GM12878 (cell line): ENCODE results near the gene TRAF3. TPM values are rescaled to one million over a fixed set of nuclear protein-coding genes. Genes with fewer than 3 reads are reported as not detected.

Source experiments
- ATAC-seq: fragments of 200-7000 bp; cut with Tn5 transposase; 3 replicates; pipeline ENCODE4 v1.9.1; 2020; ENCODE audit warnings: mild to moderate bottlenecking, moderate library complexity
- BruUV-seq: library from RNA; stranded (reverse); fragments of 400-500 nt; replicated peaks from 2 replicates; lab custom pipeline; 2021; lab: Mats Ljungman, UMichigan
- CTCF ChIA-PET: fragments of 300-600 bp; sonication (Branson Sonifier 250); formaldehyde crosslinking; extraction: SDS; loops from one replicate; lab custom pipeline; 2021; ENCODE audit warnings: inconsistent platforms; lab: Yijun Ruan, JAX
- POLR2A ChIA-PET: fragments of 350-600 bp; formaldehyde crosslinking; extraction: SDS; loops from one replicate; lab custom pipeline; 2021; ENCODE audit warnings: inconsistent platforms; lab: Charles Lee
- RAD21 ChIA-PET: fragments of 300-600 bp; sonication (Branson Sonifier 250); formaldehyde crosslinking; loops from one replicate; lab custom pipeline; 2023; ENCODE audit warnings: antibody characterized with exemption; ENCODE audit not compliant: unreplicated experiment; lab: Charles Lee
- SMC1A ChIA-PET: fragments of 300-600 bp; sonication (Branson Sonifier 250); formaldehyde crosslinking; loops from one replicate; lab custom pipeline; 2023; ENCODE audit not compliant: unreplicated experiment, uncharacterized antibody; lab: Charles Lee
- DNase-seq: peaks from one replicate; pipeline ENCODE4 v3.0.0-alpha.2; 2011; ENCODE audit warnings: low read depth, low spot score
- FAIRE-seq: peaks from 3 replicates; lab custom pipeline; 2011; peaks lifted over from hg19 to GRCh38; lab: Jason Lieb, UNC
- H2AFZ ChIP-seq: 2 replicates; pipeline ENCODE4 v1.6.0; 2011; ENCODE audit warnings: low read depth, low read length, control low read depth; ENCODE audit not compliant: control insufficient read depth
- H3K27ac ChIP-seq: 2 replicates; pipeline ENCODE4 v1.5.1; 2011; ENCODE audit warnings: control low read depth; ENCODE audit not compliant: control insufficient read depth, insufficient read depth
- H3K27me3 ChIP-seq, 2 experiments: replicated peaks in 1 of 2; 2 replicates each; pipeline versions ENCODE4 v1.6.0 to v1.6.1; 2011; ENCODE audit warnings: low read length in 1 of 2; ENCODE audit not compliant: control insufficient read depth in 2 of 2, insufficient read depth in 2 of 2
- H3K36me3 ChIP-seq, 2 experiments: 2 replicates each; pipeline ENCODE4 v1.5.1; 2011; ENCODE audit warnings: low read length in 1 of 2; ENCODE audit not compliant: control insufficient read depth in 2 of 2, insufficient read depth in 2 of 2
- H3K4me1 ChIP-seq: 2 replicates; pipeline ENCODE4 v1.6.1; 2011; ENCODE audit warnings: mild to moderate bottlenecking, low read length, moderate library complexity, mixed read lengths; ENCODE audit not compliant: control insufficient read depth, insufficient read depth
- H3K4me2 ChIP-seq: 2 replicates; pipeline ENCODE4 v1.6.0; 2011; ENCODE audit warnings: control low read depth; ENCODE audit not compliant: control insufficient read depth, insufficient read depth
- H3K4me3 ChIP-seq: fragments of 200-600 bp; sonication (generic); 2 replicates; pipeline ENCODE4 v1.5.1; 2016
- H3K79me2 ChIP-seq: 2 replicates; pipeline ENCODE4 v1.6.0; 2011; ENCODE audit warnings: low read length; ENCODE audit not compliant: control insufficient read depth, insufficient read depth
- H3K9ac ChIP-seq: 2 replicates; pipeline ENCODE4 v1.8.0; 2011; ENCODE audit warnings: low read length, control low read depth, mixed read lengths; ENCODE audit not compliant: control insufficient read depth, insufficient read depth
- H3K9me3 ChIP-seq: replicated peaks from 3 replicates; pipeline ENCODE4 v1.5.1; 2011; ENCODE audit warnings: mild to moderate bottlenecking, low read length; ENCODE audit not compliant: control insufficient read depth, insufficient read depth
- H4K20me1 ChIP-seq: 2 replicates; pipeline ENCODE4 v1.6.0; 2011; ENCODE audit not compliant: control insufficient read depth, insufficient read depth
- BACH1 ChIP-seq: fragments of 450-650 bp; IDR thresholded peaks from 2 replicates; pipeline ENCODE4 v1.6.1; 2017; ENCODE audit warnings: mild to moderate bottlenecking, borderline replicate concordance
- BCL11A ChIP-seq: IDR thresholded peaks from 2 replicates; pipeline ENCODE4 v1.6.1; 2011; ENCODE audit warnings: low read depth, low read length
- CEBPB ChIP-seq, 2 experiments: fragments of 150-350 bp in 1 of 2; IDR thresholded peaks; 2 replicates each; pipeline ENCODE4 v1.6.1; 2012 to 2014; ENCODE audit warnings: low read depth in 2 of 2, low read length in 2 of 2, borderline replicate concordance in 1 of 2, inconsistent platforms in 1 of 2
- JUND ChIP-seq: IDR thresholded peaks from 2 replicates; pipeline ENCODE4 v1.6.1; 2012; ENCODE audit warnings: low read depth, mild to moderate bottlenecking, low read length, improper control_type of control experiment, moderate library complexity
- KAT2A ChIP-seq: conservative IDR thresholded peaks from 2 replicates; pipeline ENCODE4 v1.6.1; 2011; ENCODE audit warnings: low read depth, low read length; ENCODE audit not compliant: control insufficient read depth
- NFIC ChIP-seq: IDR thresholded peaks from 2 replicates; pipeline ENCODE4 v1.6.1; 2012; ENCODE audit warnings: low read depth, mild to moderate bottlenecking, inconsistent platforms, low read length, moderate library complexity
- TAF1 ChIP-seq: IDR thresholded peaks from 2 replicates; pipeline ENCODE4 v1.6.1; 2011; ENCODE audit warnings: mild to moderate bottlenecking, low read depth, low read length, borderline replicate concordance
- USF2 ChIP-seq: IDR thresholded peaks from 2 replicates; pipeline ENCODE4 v1.6.1; 2011; ENCODE audit warnings: low read depth, low read length, improper control_type of control experiment, borderline replicate concordance
- WGBS: methylation state at CpG from one replicate; pipeline ENCODE4 v1.1.6; 2016; ENCODE audit warnings: low lambda C conversion rate; ENCODE audit not compliant: insufficient replicate concordance, insufficient coverage; ENCODE audit errors: missing lambda C conversion rate; 5-methylcytosine and 5-hydroxymethylcytosine counted together
- in situ Hi-C: fragments of 300-500 bp; cut with MboI; formaldehyde crosslinking; loops from 9 replicates; pipeline ENCODE4 v1.14.3; 2018; ENCODE audit warnings: mixed read lengths
- intact Hi-C: fragments of 100-400 bp; cut with micrococcal nuclease; formaldehyde crosslinking; loops from one replicate; pipeline ENCODE4 v1.14.2; 2022; ENCODE audit not compliant: unreplicated experiment
- polyA plus RNA-seq, 11 experiments: library from polyadenylated mRNA; depleted of rRNA in 4 of 11; unstranded in 6 of 11; stranded (reverse) in 5 of 11; fragments of >200 nt; fragmentation: Nextera tagmentation in 4 of 11; fragmentation: Illumina TruSeq in 1 of 11; extraction: Ambion mirVana in 4 of 11; extraction: Trizol in 1 of 11; gene quantifications; 1 replicate in 1 of 11; 2 replicates in 10 of 11; pipeline versions ENCODE4 v1.2.1 to v1.2.3, GENCODE V29; 2011 to 2016; ENCODE audit warnings: inconsistent platforms in 2 of 11, missing spikeins in 2 of 11, low read depth in 1 of 11
- total RNA-seq, 4 experiments: library from RNA; depleted of rRNA in 3 of 4; stranded (reverse); fragments of >200 nt in 3 of 4; fragmentation: Illumina TruSeq in 1 of 4; extraction: Trizol in 1 of 4; gene quantifications; 2 replicates each; pipeline versions ENCODE4 v1.2.1 to v1.2.3, GENCODE V29; 2013 to 2021
- TF ChIP-seq, protein P1 (sequence below): fragments of 450-650 bp; IDR thresholded peaks from 2 replicates; pipeline ENCODE4 v1.6.1; 2016; ENCODE audit warnings: mild to moderate bottlenecking, moderate library complexity, borderline replicate concordance
- TF ChIP-seq, protein P2 (sequence below): IDR thresholded peaks from 2 replicates; pipeline ENCODE4 v1.6.1; 2012; ENCODE audit warnings: low read depth, low read length, improper control_type of control experiment
- TF ChIP-seq, protein P3 (sequence below): fragments of 450-650 bp; IDR thresholded peaks from 2 replicates; pipeline ENCODE4 v1.6.1; 2016; ENCODE audit warnings: mild to moderate bottlenecking

The TRAF3 gene
- total and polyA plus RNA-seq, 10 of the 15 experiments (the other 5 are each of a cell fraction or from before 2014, with no cell fraction given): 3.0 to 70.1 (median 36.5) TPM

- TF ChIP-seq, protein P1, sequence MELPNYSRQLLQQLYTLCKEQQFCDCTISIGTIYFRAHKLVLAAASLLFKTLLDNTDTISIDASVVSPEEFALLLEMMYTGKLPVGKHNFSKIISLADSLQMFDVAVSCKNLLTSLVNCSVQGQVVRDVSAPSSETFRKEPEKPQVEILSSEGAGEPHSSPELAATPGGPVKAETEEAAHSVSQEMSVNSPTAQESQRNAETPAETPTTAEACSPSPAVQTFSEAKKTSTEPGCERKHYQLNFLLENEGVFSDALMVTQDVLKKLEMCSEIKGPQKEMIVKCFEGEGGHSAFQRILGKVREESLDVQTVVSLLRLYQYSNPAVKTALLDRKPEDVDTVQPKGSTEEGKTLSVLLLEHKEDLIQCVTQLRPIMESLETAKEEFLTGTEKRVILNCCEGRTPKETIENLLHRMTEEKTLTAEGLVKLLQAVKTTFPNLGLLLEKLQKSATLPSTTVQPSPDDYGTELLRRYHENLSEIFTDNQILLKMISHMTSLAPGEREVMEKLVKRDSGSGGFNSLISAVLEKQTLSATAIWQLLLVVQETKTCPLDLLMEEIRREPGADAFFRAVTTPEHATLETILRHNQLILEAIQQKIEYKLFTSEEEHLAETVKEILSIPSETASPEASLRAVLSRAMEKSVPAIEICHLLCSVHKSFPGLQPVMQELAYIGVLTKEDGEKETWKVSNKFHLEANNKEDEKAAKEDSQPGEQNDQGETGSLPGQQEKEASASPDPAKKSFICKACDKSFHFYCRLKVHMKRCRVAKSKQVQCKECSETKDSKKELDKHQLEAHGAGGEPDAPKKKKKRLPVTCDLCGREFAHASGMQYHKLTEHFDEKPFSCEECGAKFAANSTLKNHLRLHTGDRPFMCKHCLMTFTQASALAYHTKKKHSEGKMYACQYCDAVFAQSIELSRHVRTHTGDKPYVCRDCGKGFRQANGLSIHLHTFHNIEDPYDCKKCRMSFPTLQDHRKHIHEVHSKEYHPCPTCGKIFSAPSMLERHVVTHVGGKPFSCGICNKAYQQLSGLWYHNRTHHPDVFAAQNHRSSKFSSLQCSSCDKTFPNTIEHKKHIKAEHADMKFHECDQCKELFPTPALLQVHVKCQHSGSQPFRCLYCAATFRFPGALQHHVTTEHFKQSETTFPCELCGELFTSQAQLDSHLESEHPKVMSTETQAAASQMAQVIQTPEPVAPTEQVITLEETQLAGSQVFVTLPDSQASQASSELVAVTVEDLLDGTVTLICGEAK: no peak
Measured at GRCh38 chr14:102840771-102841528, 63.7 kb downstream of the TRAF3 start (continued).

GRCh38 chr14:102848830-102849525 is 71.7 kb downstream of the TRAF3 start:
- 75% methylated on average over 12 of the region's 12 CpGs for WGBS
- intact Hi-C loops: no loop called here
- no TSS peak for BruUV-seq
- no peak for TF ChIP-seq BACH1
- no peak for TF ChIP-seq KAT2A
- no peak for TF ChIP-seq JUND
- TF ChIP-seq CEBPB (IDR thresholded peaks at IDR 0.05; ENCODE audit: borderline replicate concordance in 1 of 2, low read depth in 2 of 2, low read length in 2 of 2): no peak
- no peak for TF ChIP-seq USF2
- no peak for TF ChIP-seq TAF1
- TF ChIP-seq, protein P2, sequence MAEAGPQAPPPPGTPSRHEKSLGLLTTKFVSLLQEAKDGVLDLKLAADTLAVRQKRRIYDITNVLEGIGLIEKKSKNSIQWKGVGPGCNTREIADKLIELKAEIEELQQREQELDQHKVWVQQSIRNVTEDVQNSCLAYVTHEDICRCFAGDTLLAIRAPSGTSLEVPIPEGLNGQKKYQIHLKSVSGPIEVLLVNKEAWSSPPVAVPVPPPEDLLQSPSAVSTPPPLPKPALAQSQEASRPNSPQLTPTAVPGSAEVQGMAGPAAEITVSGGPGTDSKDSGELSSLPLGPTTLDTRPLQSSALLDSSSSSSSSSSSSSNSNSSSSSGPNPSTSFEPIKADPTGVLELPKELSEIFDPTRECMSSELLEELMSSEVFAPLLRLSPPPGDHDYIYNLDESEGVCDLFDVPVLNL: no peak
- no peak for TF ChIP-seq NFIC
- no peak for TF ChIP-seq BCL11A
- TF ChIP-seq, protein P3, sequence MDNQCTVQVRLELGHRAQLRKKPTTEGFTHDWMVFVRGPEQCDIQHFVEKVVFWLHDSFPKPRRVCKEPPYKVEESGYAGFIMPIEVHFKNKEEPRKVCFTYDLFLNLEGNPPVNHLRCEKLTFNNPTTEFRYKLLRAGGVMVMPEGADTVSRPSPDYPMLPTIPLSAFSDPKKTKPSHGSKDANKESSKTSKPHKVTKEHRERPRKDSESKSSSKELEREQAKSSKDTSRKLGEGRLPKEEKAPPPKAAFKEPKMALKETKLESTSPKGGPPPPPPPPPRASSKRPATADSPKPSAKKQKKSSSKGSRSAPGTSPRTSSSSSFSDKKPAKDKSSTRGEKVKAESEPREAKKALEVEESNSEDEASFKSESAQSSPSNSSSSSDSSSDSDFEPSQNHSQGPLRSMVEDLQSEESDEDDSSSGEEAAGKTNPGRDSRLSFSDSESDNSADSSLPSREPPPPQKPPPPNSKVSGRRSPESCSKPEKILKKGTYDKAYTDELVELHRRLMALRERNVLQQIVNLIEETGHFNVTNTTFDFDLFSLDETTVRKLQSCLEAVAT: no peak

More at GRCh38 chr14:102848830-102849525, 71.7 kb downstream of the TRAF3 start:
- in situ Hi-C loops: no loop called here
- no peaks in the 10 kb centered on the region for H3K27me3 ChIP-seq
- FAIRE-seq (no peak), DNase-seq (no peak), ATAC-seq (peak; percentile 61)
- H3K4me2 ChIP-seq: no peak overlapping the region
- no peak overlapping the region for H3K4me3 ChIP-seq
- H3K36me3 ChIP-seq: peaks cover 3 to 20% of the 10 kb centered on the region in 2 experiments
- H3K9ac ChIP-seq: no peak overlapping the region
- H4K20me1 ChIP-seq: no peaks in the 10 kb centered on the region; the same call in 1 of the 2 replicates
- H2AFZ ChIP-seq: no peak overlapping the region
- ChIA-PET CTCF (interaction anchor here (0.6 to 1.5 kb wide), 5 partner anchors 25 to 255 kb away, joined by 3 to 6 read pairs (median 3); no protein-coding TSS in a partner anchor), SMC1A (interaction anchor here (0.7 to 1.5 kb wide), 8 partner anchors 12 to 64 kb away, joined by 3 to 5 read pairs (median 3); no protein-coding TSS in a partner anchor), POLR2A (no interaction called here), RAD21 (interaction anchor here (1.2 kb wide), 1 partner anchor 74 kb away, joined by 3 read pairs; no protein-coding TSS in a partner anchor)
- H3K9me3 ChIP-seq: peaks cover 1% of the 10 kb centered on the region; the same call in 1 of the 3 replicates
- H3K27ac ChIP-seq: no peak overlapping the region
- H3K4me1 ChIP-seq: peaks cover 7% of the 10 kb centered on the region; the same call in 1 of the 2 replicates
- peaks cover 65% of the 10 kb centered on the region for H3K79me2 ChIP-seq
